DND-41 (cell line): ENCODE data around the gene CYTIP.

Experiments used
- EZH2 ChIP-seq: IDR thresholded peaks from 3 replicates; pipeline ENCODE4 v1.6.1; 2012; ENCODE audit warnings: borderline replicate concordance, low read depth, mild to moderate bottlenecking, moderate library complexity, low read length, inconsistent platforms; ENCODE audit not compliant: severe bottlenecking
- TF ChIP-seq, protein P1 (sequence below): IDR thresholded peaks from 2 replicates; pipeline ENCODE4 v1.5.1; 2012; ENCODE audit warnings: borderline replicate concordance, low read length, moderate library complexity, mild to moderate bottlenecking; ENCODE audit not compliant: poor library complexity, severe bottlenecking; ENCODE audit errors: extremely low read depth

DNA sequence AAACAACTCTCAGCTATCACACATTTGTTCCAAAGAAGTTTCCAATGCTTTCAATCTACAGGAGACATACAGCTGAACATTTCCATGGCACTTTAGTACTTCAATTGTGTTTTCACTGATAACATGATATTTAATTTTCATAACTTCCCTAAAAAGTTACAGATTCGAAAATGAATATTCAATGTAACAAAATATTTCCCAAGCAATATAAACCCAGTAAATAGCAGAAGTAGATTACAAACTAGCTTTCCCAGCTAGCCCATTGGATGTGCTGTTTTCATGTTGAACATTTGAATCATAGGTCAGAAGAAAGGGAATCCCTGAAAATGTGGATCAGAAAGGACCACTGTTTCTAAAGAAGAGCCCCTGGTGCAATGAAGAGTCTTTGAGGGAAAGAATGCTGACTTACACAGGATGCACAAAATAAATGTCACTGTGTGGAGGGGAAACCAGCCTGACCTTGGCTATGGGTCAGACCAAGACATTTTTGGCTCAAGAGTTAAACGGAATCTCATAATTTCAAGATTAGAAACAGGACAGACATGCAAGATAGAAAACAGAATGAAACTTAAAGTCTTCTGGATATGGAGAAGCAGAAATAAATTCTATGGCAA lies 22.5 kb downstream of the CYTIP start:
- TF ChIP-seq, protein P1, sequence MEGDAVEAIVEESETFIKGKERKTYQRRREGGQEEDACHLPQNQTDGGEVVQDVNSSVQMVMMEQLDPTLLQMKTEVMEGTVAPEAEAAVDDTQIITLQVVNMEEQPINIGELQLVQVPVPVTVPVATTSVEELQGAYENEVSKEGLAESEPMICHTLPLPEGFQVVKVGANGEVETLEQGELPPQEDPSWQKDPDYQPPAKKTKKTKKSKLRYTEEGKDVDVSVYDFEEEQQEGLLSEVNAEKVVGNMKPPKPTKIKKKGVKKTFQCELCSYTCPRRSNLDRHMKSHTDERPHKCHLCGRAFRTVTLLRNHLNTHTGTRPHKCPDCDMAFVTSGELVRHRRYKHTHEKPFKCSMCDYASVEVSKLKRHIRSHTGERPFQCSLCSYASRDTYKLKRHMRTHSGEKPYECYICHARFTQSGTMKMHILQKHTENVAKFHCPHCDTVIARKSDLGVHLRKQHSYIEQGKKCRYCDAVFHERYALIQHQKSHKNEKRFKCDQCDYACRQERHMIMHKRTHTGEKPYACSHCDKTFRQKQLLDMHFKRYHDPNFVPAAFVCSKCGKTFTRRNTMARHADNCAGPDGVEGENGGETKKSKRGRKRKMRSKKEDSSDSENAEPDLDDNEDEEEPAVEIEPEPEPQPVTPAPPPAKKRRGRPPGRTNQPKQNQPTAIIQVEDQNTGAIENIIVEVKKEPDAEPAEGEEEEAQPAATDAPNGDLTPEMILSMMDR = no peak
- TF ChIP-seq EZH2 = no peak
